A549 (cell line): Measurements from ENCODE around the gene TLE1. TPM values are rescaled to one million over a fixed set of nuclear protein-coding genes. Genes with fewer than 3 reads are reported as not detected.

Experiments
- ATAC-seq, 2 experiments: fragments of 200-7000 bp in 1 of 2; fragments of >200 bp in 1 of 2; cut with Nextera tagmentation in 1 of 2; cut with Tn5 transposase in 1 of 2; 3 replicates each; pipeline versions ENCODE4 v1.8.0 to v1.9.1; 2018 to 2020; ENCODE audit warnings: mild to moderate bottlenecking in 1 of 2, moderate library complexity in 1 of 2
- CTCF ChIA-PET: fragments of 300-600 bp; sonication (Branson Sonifier 250); formaldehyde crosslinking; extraction: SDS; loops from one replicate; lab custom pipeline; 2021; ENCODE audit warnings: antibody characterized with exemption, inconsistent platforms; lab: Yijun Ruan, JAX
- POLR2A ChIA-PET: fragments of 350-600 bp; formaldehyde crosslinking; extraction: SDS; loops from one replicate; lab custom pipeline; 2021; ENCODE audit warnings: antibody characterized with exemption, inconsistent platforms; lab: Yijun Ruan, JAX
- DNase-seq, 2 experiments: peaks; one replicate each; pipeline versions ENCODE4 v3.0.0 to v3.0.0-alpha.2; 2011 to 2016; ENCODE audit warnings: low read depth in 1 of 2, low spot score in 1 of 2
- FAIRE-seq: peaks from 2 replicates; lab custom pipeline; 2011; peaks lifted over from hg19 to GRCh38; lab: Jason Lieb, UNC
- H3K27ac ChIP-seq, 2 experiments: fragments of >200 bp; sonication (Bioruptor Twin); formaldehyde crosslinking; 3 replicates each; pipeline ENCODE4 v1.5.1; 2016 to 2017
- H3K4me1 ChIP-seq: fragments of >200 bp; sonication (Bioruptor Twin); formaldehyde crosslinking; 3 replicates; pipeline ENCODE4 v1.6.1; 2016
- H3K4me2 ChIP-seq: fragments of >200 bp; sonication (Bioruptor Twin); formaldehyde crosslinking; 3 replicates; pipeline ENCODE4 v1.6.1; 2016
- H3K4me3 ChIP-seq: fragments of >200 bp; sonication (Bioruptor Twin); formaldehyde crosslinking; 3 replicates; pipeline ENCODE4 v1.5.1; 2016
- H3K9me3 ChIP-seq: fragments of >200 bp; sonication (Bioruptor Twin); formaldehyde crosslinking; 3 replicates; pipeline ENCODE4 v1.6.1; 2016
- CEBPB ChIP-seq, 2 experiments: fragments of >200 bp in 1 of 2; sonication (Bioruptor Twin) in 1 of 2; formaldehyde crosslinking in 1 of 2; IDR thresholded peaks; 2 replicates each; pipeline ENCODE4 v1.6.1; 2012 to 2016
- EHF ChIP-seq: fragments of 250-450 bp; sonication (Bioruptor Pico); IDR thresholded peaks from 2 replicates; pipeline ENCODE4 v1.5.0; 2020; ENCODE audit warnings: mild to moderate bottlenecking
- EHMT2 ChIP-seq: fragments of 200-600 bp; sonication (generic); IDR thresholded peaks from 2 replicates; pipeline ENCODE4 v1.6.1; 2016; ENCODE audit warnings: antibody characterized with exemption, low read depth, mild to moderate bottlenecking, moderate library complexity
- FOSL2 ChIP-seq, 2 experiments: fragments of 450-650 bp in 1 of 2; fragments of >200 bp in 1 of 2; sonication (Bioruptor Twin) in 1 of 2; formaldehyde crosslinking; IDR thresholded peaks; 2 replicates each; pipeline versions ENCODE4 v1.5.0 to v1.6.1; 2016 to 2020; ENCODE audit warnings: mild to moderate bottlenecking in 1 of 2, moderate library complexity in 1 of 2
- HOXA7 ChIP-seq: fragments of 250-450 bp; sonication (Bioruptor Pico); IDR thresholded peaks from 2 replicates; pipeline ENCODE4 v1.5.0; 2020; ENCODE audit warnings: mild to moderate bottlenecking, moderate library complexity
- JUN ChIP-seq, 2 experiments: fragments of >200 bp; sonication (Bioruptor Twin); formaldehyde crosslinking; IDR thresholded peaks; 2 replicates in 1 of 2; 3 replicates in 1 of 2; pipeline ENCODE4 v1.6.1; 2016 to 2017
- MAFK ChIP-seq: fragments of 450-650 bp; IDR thresholded peaks from 2 replicates; pipeline ENCODE4 v1.6.1; 2014; ENCODE audit not compliant: partially characterized antibody
- PHF8 ChIP-seq: fragments of 200-600 bp; sonication (generic); IDR thresholded peaks from 2 replicates; pipeline ENCODE4 v1.6.1; 2016; ENCODE audit warnings: low read depth, mild to moderate bottlenecking, antibody characterized with exemption, moderate library complexity, borderline replicate concordance
- POLR2A ChIP-seq: IDR thresholded peaks from 2 replicates; pipeline ENCODE4 v1.6.1; 2012; ENCODE audit warnings: mild to moderate bottlenecking, low read length
- TP53 ChIP-seq: fragments of 250-450 bp; sonication (Bioruptor Pico); IDR thresholded peaks from 2 replicates; pipeline ENCODE4 v1.5.0; 2021; ENCODE audit warnings: mild to moderate bottlenecking, moderate library complexity
- WGBS: methylation state at CpG from one replicate; pipeline ENCODE4 v1.1.6; 2017; ENCODE audit errors: missing lambda C conversion rate; 5-methylcytosine and 5-hydroxymethylcytosine counted together
- polyA plus RNA-seq, 4 experiments: library from polyadenylated mRNA; depleted of rRNA in 3 of 4; stranded (reverse); fragments of >200 nt; fragmentation: RNase III in 1 of 4; extraction: RNeasy Plus Mini Kit Qiagen cat#74134 plus additional on column Dnase treatment in 1 of 4; gene quantifications; 2 replicates in 3 of 4; 3 replicates in 1 of 4; pipeline ENCODE4 v1.2.3, GENCODE V29; 2011 to 2017
- TF ChIP-seq, protein P1 (sequence below): IDR thresholded peaks from 2 replicates; pipeline ENCODE4 v1.6.1; 2012
- TF ChIP-seq, protein P2 (sequence below): fragments of >200 bp; sonication (Bioruptor Twin); formaldehyde crosslinking; IDR thresholded peaks from 3 replicates; pipeline ENCODE4 v1.6.1; 2016

Gene TLE1
- polyA plus RNA-seq, 2 of the 4 experiments (the other 2 are of a cell fraction) = 45.8 to 117 TPM

DNA sequence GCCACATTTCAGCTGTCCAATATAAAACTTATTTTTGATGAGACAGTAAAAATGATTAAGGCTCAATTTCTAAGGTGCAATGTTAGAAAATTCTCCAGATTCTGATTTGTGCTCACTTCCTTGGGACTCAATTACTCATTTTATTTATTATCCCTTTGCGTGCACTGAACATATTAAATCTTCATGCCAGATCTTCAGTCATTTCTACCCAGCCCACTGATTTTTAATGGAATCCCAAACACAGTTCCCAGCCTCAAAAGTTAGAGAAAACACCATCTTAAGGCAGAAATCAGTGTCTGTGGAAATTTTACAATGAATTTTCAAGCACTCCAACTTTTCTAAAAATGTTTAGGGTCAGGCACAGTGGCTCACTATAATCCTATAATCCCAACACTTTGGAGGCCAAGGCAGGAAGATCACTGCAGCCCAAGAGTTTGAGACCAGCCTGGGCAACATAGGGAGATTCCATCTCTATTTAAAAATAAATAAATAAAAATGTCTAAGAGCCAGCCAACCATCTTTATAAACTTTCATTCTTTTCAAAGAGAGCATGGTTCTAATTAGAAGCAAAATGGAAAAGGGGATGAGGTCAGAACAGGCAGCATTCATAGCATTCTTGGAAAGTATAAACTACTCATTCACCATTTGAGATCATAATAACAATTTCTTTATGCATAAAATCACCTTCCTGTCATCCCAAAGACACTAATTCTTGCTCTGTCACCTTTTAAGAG, 53.7 kb downstream of the TLE1 start:
- Histone ChIP-seq H3K9me3 (no peaks in the 10 kb centered on the region), H3K4me1 (peaks cover 63% of the 10 kb centered on the region), H3K27ac (peak overlapping the region; percentile 64 to 77), H3K4me3 (no peak overlapping the region), H3K4me2 (peak overlapping the region; percentile 61)
- DNase-seq (no peak), FAIRE-seq (no peak), ATAC-seq (no peak)
- no peak for TF ChIP-seq EHF (CRISPR knock-in tag)
- no peak for TF ChIP-seq HOXA7 (CRISPR knock-in tag)
- no peak for TF ChIP-seq EHMT2
- TF ChIP-seq PHF8 = no peak
- TF ChIP-seq TP53 (CRISPR knock-in tag) = no peak
- no peak for TF ChIP-seq JUN (IDR thresholded peaks at IDR 0.05)
- ChIA-PET POLR2A (no interaction called here), CTCF (no interaction called here)
- WGBS = 55% methylated on average over 1 of the region's 1 CpG

DNA sequence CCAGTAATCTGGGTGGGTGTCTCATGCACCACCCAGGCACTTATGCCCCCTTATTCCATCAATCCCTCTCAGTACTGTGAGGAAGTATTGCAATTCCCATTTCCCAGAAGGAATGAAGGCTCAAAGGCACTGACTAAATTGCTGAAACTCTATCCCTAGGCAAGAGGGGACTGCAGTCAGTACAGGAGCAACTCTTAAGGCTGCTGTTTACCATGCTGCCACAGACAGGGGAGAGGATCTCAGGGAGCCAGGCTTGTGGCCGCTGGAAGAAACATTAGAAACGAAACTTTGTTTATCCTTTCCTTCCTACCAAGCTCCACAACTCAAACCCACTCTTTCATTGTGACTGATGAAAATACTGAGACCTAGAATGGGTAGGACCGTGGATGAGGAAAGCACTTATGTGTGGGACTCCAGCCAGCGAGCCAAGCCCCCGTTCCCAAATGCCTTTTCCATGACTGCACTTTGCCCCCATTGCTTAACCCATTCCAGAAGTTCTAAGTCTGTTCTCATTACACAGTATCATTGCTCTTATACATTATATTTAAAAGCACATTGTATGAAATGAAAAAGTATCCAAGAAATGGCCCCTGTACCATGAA, 54.3 kb downstream of the TLE1 start:
- Histone ChIP-seq H3K9me3 (no peaks in the 10 kb centered on the region), H3K4me1 (peaks cover 68% of the 10 kb centered on the region), H3K27ac (peak overlapping the region; percentile 64 to 77), H3K4me2 (peak overlapping the region; percentile 61), H3K4me3 (0 out of 3 replicates have a peak overlapping the region, but pooled peaks have one; percentile 5)
- WGBS = 5% methylated on average over 5 of the region's 5 CpGs
- FAIRE-seq = no peak
- ATAC-seq = peak; percentile 62 to 68
- ChIA-PET POLR2A (no interaction called here), CTCF (no interaction called here)
- TF ChIP-seq FOSL2 (IDR thresholded peaks at IDR 0.05) = no peak
- peak; percentile 51 for TF ChIP-seq FOSL2 (CRISPR knock-in tag; IDR thresholded peaks at IDR 0.05)
- TF ChIP-seq CEBPB (IDR thresholded peaks at IDR 0.05) = peak in 1 of 2 experiments; percentile 75; a peak in 2 of 4 replicates
- TF ChIP-seq JUN (IDR thresholded peaks at IDR 0.05) = peak in 1 of 2 experiments; percentile 36; a peak in 1 of 5 replicates
- TF ChIP-seq POLR2A = no peak
- TF ChIP-seq, protein P1, sequence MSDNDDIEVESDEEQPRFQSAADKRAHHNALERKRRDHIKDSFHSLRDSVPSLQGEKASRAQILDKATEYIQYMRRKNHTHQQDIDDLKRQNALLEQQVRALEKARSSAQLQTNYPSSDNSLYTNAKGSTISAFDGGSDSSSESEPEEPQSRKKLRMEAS = 0 out of 2 replicates have a peak, but pooled peaks have one; percentile 2
- DNase-seq = peak in 1 of 2 experiments; percentile 35

DNA sequence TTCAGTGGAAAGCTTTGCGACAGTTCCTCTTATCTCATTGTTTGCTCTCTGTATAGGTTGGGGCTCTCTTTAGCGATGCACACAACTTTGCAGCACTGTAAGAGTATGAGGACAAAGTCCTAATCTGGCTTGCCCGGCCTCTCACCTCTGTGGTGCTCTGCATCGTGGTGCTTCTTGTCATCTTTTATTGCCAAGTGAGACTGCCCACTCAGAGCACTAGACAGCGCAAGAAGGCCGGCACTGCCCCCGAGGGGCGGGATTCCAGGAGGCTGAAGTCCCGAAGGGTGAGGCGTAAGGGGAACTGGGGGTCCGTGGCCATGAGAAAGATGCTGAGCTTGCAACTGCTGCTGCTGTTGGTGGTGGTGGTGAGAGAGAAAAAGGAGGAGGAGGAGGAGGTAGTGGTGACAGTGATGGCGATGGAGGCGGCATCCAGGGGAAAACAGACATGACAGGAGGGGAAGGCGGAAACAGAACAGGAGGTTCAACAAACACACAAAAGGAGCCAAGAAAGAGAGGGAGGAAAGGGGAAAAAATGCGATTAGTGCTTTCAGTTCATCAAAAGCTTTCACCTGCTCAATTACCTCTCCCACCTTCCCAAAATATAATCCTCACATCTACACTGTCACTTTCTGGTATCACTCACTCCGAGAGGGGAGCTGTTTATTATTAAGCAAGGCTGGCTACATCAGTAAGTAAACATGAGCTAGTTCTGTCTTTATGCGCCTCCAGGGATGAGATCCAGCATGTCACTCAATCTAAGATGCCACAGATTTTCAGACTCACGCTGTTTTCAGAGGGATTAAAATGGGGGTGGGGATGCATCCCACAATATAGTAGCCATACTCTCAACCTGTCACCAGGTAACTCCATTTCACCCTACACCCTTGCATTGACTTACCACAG, 55.1 kb downstream of the TLE1 start:
- CTCF ChIA-PET = interaction anchor here (0.7 kb wide), 1 partner anchor 15 kb away, joined by 3 read pairs; no protein-coding TSS in a partner anchor
- FAIRE-seq (no peak), DNase-seq (peak in 1 of 2 experiments; percentile 45)

More for the DNA sequence above, 55.1 kb downstream of the TLE1 start:
- WGBS = 46% methylated on average over 18 of the region's 18 CpGs
- Histone ChIP-seq H3K27ac (peak overlapping the region; percentile 64 to 77), H3K9me3 (no peaks in the 10 kb centered on the region), H3K4me2 (peak overlapping the region; percentile 61), H3K4me1 (peaks cover 76% of the 10 kb centered on the region)
- POLR2A ChIA-PET = no interaction called here
- peak; percentile 65 to 68 for ATAC-seq
- TF ChIP-seq MAFK (peak; percentile 84), CEBPB (IDR thresholded peaks at IDR 0.05) (peak in 1 of 2 experiments; percentile 56; a peak in 2 of 4 replicates)
- TF ChIP-seq, protein P1 = 0 out of 2 replicates have a peak, but pooled peaks have one; percentile 28
- TF ChIP-seq, protein P2, sequence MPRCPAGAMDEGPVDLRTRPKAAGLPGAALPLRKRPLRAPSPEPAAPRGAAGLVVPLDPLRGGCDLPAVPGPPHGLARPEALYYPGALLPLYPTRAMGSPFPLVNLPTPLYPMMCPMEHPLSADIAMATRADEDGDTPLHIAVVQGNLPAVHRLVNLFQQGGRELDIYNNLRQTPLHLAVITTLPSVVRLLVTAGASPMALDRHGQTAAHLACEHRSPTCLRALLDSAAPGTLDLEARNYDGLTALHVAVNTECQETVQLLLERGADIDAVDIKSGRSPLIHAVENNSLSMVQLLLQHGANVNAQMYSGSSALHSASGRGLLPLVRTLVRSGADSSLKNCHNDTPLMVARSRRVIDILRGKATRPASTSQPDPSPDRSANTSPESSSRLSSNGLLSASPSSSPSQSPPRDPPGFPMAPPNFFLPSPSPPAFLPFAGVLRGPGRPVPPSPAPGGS = no peak
- TF ChIP-seq, all 56 proteins: peak for 3
- 0 out of 3 replicates have a peak overlapping the region, but pooled peaks have one; percentile 5 for H3K4me3 ChIP-seq
